ENCODE measurements around the gene TOPORS. TPM values are rescaled to one million over a fixed set of nuclear protein-coding genes. Genes with fewer than 3 reads are reported as not detected.

Gene TOPORS
- total RNA-seq, 1 experiment from 2014 or later = 26.1 TPM

GRCh38 chr9:32574858-32575257 lies 22.5 kb upstream of the TOPORS start:
- TF ChIP-seq ZNF396 (CRISPR knock-in tag; IDR thresholded peaks at IDR 0.05; ENCODE audit: borderline replicate concordance) = no peak
- TF ChIP-seq RORB (CRISPR knock-in tag; IDR thresholded peaks at IDR 0.05) = no peak
- no peak for TF ChIP-seq JAZF1 (CRISPR knock-in tag; IDR thresholded peaks at IDR 0.05)
- TF ChIP-seq TCF7 (CRISPR knock-in tag; IDR thresholded peaks at IDR 0.05; ENCODE audit: low read depth) = no peak
- no peak for TF ChIP-seq NFATC4 (CRISPR knock-in tag; IDR thresholded peaks at IDR 0.05)
- TF ChIP-seq SP1 (CRISPR knock-in tag; conservative IDR thresholded peaks at IDR 0.05) = no peak
- TF ChIP-seq ATF1 (CRISPR knock-in tag; IDR thresholded peaks at IDR 0.05) = no peak
- TF ChIP-seq ZBTB43 (CRISPR knock-in tag; IDR thresholded peaks at IDR 0.05) = no peak
- no peak for TF ChIP-seq ELF4 (CRISPR knock-in tag; IDR thresholded peaks at IDR 0.05; ENCODE audit: low read depth)
- TF ChIP-seq FOXP1 (CRISPR knock-in tag; IDR thresholded peaks at IDR 0.05; ENCODE audit: borderline replicate concordance) = no peak
- no peak for TF ChIP-seq ZNF512 (CRISPR knock-in tag; IDR thresholded peaks at IDR 0.05; ENCODE audit: borderline replicate concordance)
- no peak for TF ChIP-seq ETV6 (CRISPR knock-in tag; IDR thresholded peaks at IDR 0.05)
- TF ChIP-seq ZNF138 (CRISPR knock-in tag; conservative IDR thresholded peaks at IDR 0.05) = no peak
- Mint-ChIP-seq H3K4me1 (peaks cover 19% of the 10 kb centered on the region), H3K9me3 (no peaks in the 10 kb centered on the region), H3K27ac (no peak overlapping the region), H3K4me3 (no peak overlapping the region), H3K36me3 (peaks cover 4% of the 10 kb centered on the region), H3K27me3 (ENCODE audit: low read depth) (no peaks in the 10 kb centered on the region)
- POLR2A ChIA-PET = no interaction called here
- ATAC-seq (no peak), DNase-seq (ENCODE audit: low spot score) (no peak)
- CTCF ChIA-PET = interaction anchor here (3.8 kb wide), 1 partner anchor 196 kb away, joined by 109 read pairs; no protein-coding TSS in a partner anchor

GRCh38 chr9:32573821-32574220 lies 21.4 kb upstream of the TOPORS start:
- POLR2A ChIA-PET = interaction anchor here (2.8 kb wide), 1 partner anchor 23 kb away, joined by 11 read pairs; no protein-coding TSS in a partner anchor
- DNase-seq (ENCODE audit: low spot score) (no peak), ATAC-seq (no peak)
- CTCF ChIA-PET = interaction anchor here (0.8 to 3.8 kb wide), 3 partner anchors 7 to 195 kb away, joined by 3 to 109 read pairs (median 24); no protein-coding TSS in a partner anchor
- peaks cover 7% of the 10 kb centered on the region for H3K36me3 Mint-ChIP-seq
- H3K9me3 Mint-ChIP-seq = no peaks in the 10 kb centered on the region
- peak overlapping the region; percentile 99 for H3K4me3 Mint-ChIP-seq
- H3K27ac Mint-ChIP-seq = peak overlapping the region; percentile 99; the same call in 1 of the 2 replicates
- no peaks in the 10 kb centered on the region for H3K27me3 Mint-ChIP-seq (ENCODE audit: low read depth)
- TF ChIP-seq RELA (CRISPR knock-in tag; IDR thresholded peaks at IDR 0.05; ENCODE audit: borderline replicate concordance) = no peak
- TF ChIP-seq MXD4 (CRISPR knock-in tag; IDR thresholded peaks at IDR 0.05; ENCODE audit: borderline replicate concordance) = no peak
- no peak for TF ChIP-seq FOXJ3 (CRISPR knock-in tag; IDR thresholded peaks at IDR 0.05; ENCODE audit: borderline replicate concordance)
- TF ChIP-seq ETV6 (CRISPR knock-in tag; IDR thresholded peaks at IDR 0.05) = no peak
- TF ChIP-seq TP53 (CRISPR knock-in tag; IDR thresholded peaks at IDR 0.05) = no peak
- TF ChIP-seq KAT7 (CRISPR knock-in tag; IDR thresholded peaks at IDR 0.05; ENCODE audit: borderline replicate concordance) = no peak
- no peak for TF ChIP-seq ZNF423 (CRISPR knock-in tag; IDR thresholded peaks at IDR 0.05)
- H3K4me1 Mint-ChIP-seq = peaks cover 19% of the 10 kb centered on the region

GRCh38 chr9:32572900-32573523 lies 20.6 kb upstream of the TOPORS start, which contains the start of gene NDUFB6:
NDUFB6 (minus strand) TSS chr9:32573159; CDS start chr9:32573060, 99 bp downstream.
- H3K4me3 Mint-ChIP-seq = peak within 1 kb of the TSS; percentile 99
- peak; percentile 94 for DNase-seq (ENCODE audit: low spot score)
- peak; percentile 89 for ATAC-seq
- POLR2A ChIA-PET = interaction anchor here (1.1 to 2.8 kb wide), 4 partner anchors 20 to 194 kb away, joined by 5 to 11 read pairs (median 5); partner anchors contain the start of genes ACO1, SMIM27 and TOPORS
- H3K4me1 Mint-ChIP-seq = peaks cover 14% of the 10 kb centered on the region
- peak within 1 kb of the TSS; percentile 99 for H3K27ac Mint-ChIP-seq
- no peaks in the 10 kb centered on the region for H3K9me3 Mint-ChIP-seq
- no peaks in the 10 kb centered on the region for H3K27me3 Mint-ChIP-seq (ENCODE audit: low read depth)
- peaks cover 11% of the 10 kb centered on the region for H3K36me3 Mint-ChIP-seq
- CTCF ChIA-PET = interaction anchor here (0.8 to 3.8 kb wide), 8 partner anchors 8 to 244 kb away, joined by 3 to 109 read pairs (median 15); partner anchors contain the start of genes ACO1 and RIGI
- TF ChIP-seq PRDM15 (CRISPR knock-in tag; IDR thresholded peaks at IDR 0.05) (no peak), IRF1 (CRISPR knock-in tag; IDR thresholded peaks at IDR 0.05) (no peak), TP53 (CRISPR knock-in tag; IDR thresholded peaks at IDR 0.05) (0 out of 2 replicates have a peak, but pooled peaks have one; percentile 44), CTCF (IDR thresholded peaks at IDR 0.05) (no peak), EMX1 (CRISPR knock-in tag; IDR thresholded peaks at IDR 0.05) (no peak), IRF2 (CRISPR knock-in tag; IDR thresholded peaks at IDR 0.05; ENCODE audit: borderline replicate concordance, low read depth) (no peak)

Data from WTC11 (cell line).